Ishikawa (cell line): ENCODE data around the gene MRGPRF.

Source experiments
- CEBPB ChIP-seq: IDR thresholded peaks from 2 replicates; pipeline ENCODE4 v1.6.1; 2012
- CREB1 ChIP-seq: IDR thresholded peaks from 2 replicates; pipeline ENCODE4 v1.6.1; 2012; ENCODE audit warnings: low read depth
- EGR1 ChIP-seq: IDR thresholded peaks from 2 replicates; pipeline ENCODE4 v1.6.1; 2012
- EP300 ChIP-seq: IDR thresholded peaks from 2 replicates; pipeline ENCODE4 v1.6.1; 2012; ENCODE audit warnings: borderline replicate concordance
- FOXM1 ChIP-seq: IDR thresholded peaks from 2 replicates; pipeline ENCODE4 v1.6.1; 2012; ENCODE audit warnings: low read depth, borderline replicate concordance
- MAX ChIP-seq: IDR thresholded peaks from 2 replicates; pipeline ENCODE4 v1.6.1; 2012
- NFIC ChIP-seq: IDR thresholded peaks from 2 replicates; pipeline ENCODE4 v1.6.1; 2012
- RAD21 ChIP-seq: IDR thresholded peaks from 2 replicates; pipeline ENCODE4 v1.6.1; 2012; ENCODE audit warnings: low read depth
- REST ChIP-seq: IDR thresholded peaks from 2 replicates; pipeline ENCODE4 v1.6.1; 2012; ENCODE audit warnings: low read depth, mild to moderate bottlenecking
- TAF1 ChIP-seq: IDR thresholded peaks from 2 replicates; pipeline ENCODE4 v1.6.1; 2012; ENCODE audit warnings: low read depth, mild to moderate bottlenecking
- YY1 ChIP-seq: IDR thresholded peaks from 2 replicates; pipeline ENCODE4 v1.6.1; 2012; ENCODE audit warnings: low read depth
- ZBTB7A ChIP-seq: IDR thresholded peaks from 2 replicates; pipeline ENCODE4 v1.6.1; 2012; ENCODE audit warnings: low read depth
- TF ChIP-seq, protein P1 (sequence below): IDR thresholded peaks from 2 replicates; pipeline ENCODE4 v1.6.1; 2012

DNA sequence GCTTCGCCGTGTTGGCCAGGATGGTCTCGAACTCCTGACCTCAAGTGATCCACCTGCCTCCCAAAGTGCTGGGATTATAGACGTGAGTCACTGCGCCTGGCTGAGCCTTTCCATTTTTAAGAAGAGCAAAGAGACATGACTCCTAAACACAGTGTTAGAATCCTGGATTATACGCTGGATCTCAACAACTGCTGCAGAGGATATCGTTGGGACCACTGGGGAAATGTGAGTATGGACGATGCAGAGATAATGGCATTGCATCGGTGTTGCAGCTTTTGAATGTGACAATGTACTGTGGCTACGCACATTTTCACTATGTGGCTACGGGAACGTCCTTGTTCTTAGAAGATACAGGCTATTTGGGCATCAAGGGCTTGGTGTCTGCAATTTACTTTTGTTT, 6.2 kb downstream of the MRGPRF start:
- TF ChIP-seq EP300: no peak
- no peak for TF ChIP-seq RAD21
- no peak for TF ChIP-seq YY1
- no peak for TF ChIP-seq MAX
- TF ChIP-seq CEBPB: no peak
- TF ChIP-seq REST: no peak
- TF ChIP-seq EGR1: no peak
- TF ChIP-seq TAF1: no peak
- no peak for TF ChIP-seq ZBTB7A
- no peak for TF ChIP-seq FOXM1
- TF ChIP-seq CREB1: no peak
- TF ChIP-seq, protein P1, sequence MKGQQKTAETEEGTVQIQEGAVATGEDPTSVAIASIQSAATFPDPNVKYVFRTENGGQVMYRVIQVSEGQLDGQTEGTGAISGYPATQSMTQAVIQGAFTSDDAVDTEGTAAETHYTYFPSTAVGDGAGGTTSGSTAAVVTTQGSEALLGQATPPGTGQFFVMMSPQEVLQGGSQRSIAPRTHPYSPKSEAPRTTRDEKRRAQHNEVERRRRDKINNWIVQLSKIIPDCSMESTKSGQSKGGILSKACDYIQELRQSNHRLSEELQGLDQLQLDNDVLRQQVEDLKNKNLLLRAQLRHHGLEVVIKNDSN: no peak
- TF ChIP-seq NFIC: no peak
